Ecto neural progenitor cell (in vitro differentiated cells): ENCODE results near the gene RHEB.
"Not testable (repeated sequence)": the region's sequence is repeated elsewhere in the genome, so short reads cannot be mapped to it uniquely, and the experiment has no call there.

ENCODE experiments used
- DNase-seq: peaks from one replicate; pipeline ENCODE4 v3.0.0-alpha.2; 2018; ENCODE audit warnings: low spot score

RHEB gene

GRCh38 chr7:151519765-151520418 is at the start of gene RHEB:
Gene RHEB (minus strand): TSS chr7:151519895. CDS start chr7:151519511, 384 bp downstream.
- peak; percentile 98 for DNase-seq

- DNase-seq: no peak
These were observed 47.2 kb upstream of the RHEB start for GRCh38 chr7:151566897-151567320.

GRCh38 chr7:151565541-151565940 is 45.8 kb upstream of the RHEB start:
- no peak for DNase-seq

- DNase-seq: no peak
These were observed 40.5 kb upstream of the RHEB start for GRCh38 chr7:151560243-151560642.

GRCh38 chr7:151559557-151560183 is 40.0 kb upstream of the RHEB start:
- DNase-seq: no peak

- no peak for DNase-seq
These were observed 38.9 kb upstream of the RHEB start for GRCh38 chr7:151558575-151558974.

- no peak for DNase-seq
These were observed 36.9 kb upstream of the RHEB start for GRCh38 chr7:151556592-151556991.

GRCh38 chr7:151553356-151553755 is 33.7 kb upstream of the RHEB start:
- no peak for DNase-seq

- DNase-seq: no peak
These were observed 32.8 kb upstream of the RHEB start for GRCh38 chr7:151552352-151553028.

- DNase-seq: no peak
These were observed 32.1 kb upstream of the RHEB start for GRCh38 chr7:151551820-151552219.

- DNase-seq: no peak
These were observed 31.1 kb upstream of the RHEB start for GRCh38 chr7:151550656-151551286.

GRCh38 chr7:151549644-151550043 is 29.9 kb upstream of the RHEB start:
- DNase-seq: no peak

GRCh38 chr7:151549083-151549482 is 29.4 kb upstream of the RHEB start:
- no peak for DNase-seq

GRCh38 chr7:151544183-151544582 is 24.5 kb upstream of the RHEB start:
- DNase-seq: no peak

- DNase-seq: no peak
These were observed 23.0 kb upstream of the RHEB start for GRCh38 chr7:151542606-151543130.

- no peak for DNase-seq
These were observed 22.2 kb upstream of the RHEB start for GRCh38 chr7:151541709-151542499.

- DNase-seq: no peak
These were observed 20.5 kb upstream of the RHEB start for GRCh38 chr7:151540146-151540545.

GRCh38 chr7:151539088-151539671 is 19.5 kb upstream of the RHEB start:
- peak; percentile 74 for DNase-seq

GRCh38 chr7:151537818-151538561 is 18.3 kb upstream of the RHEB start:
- DNase-seq: no peak

GRCh38 chr7:151536178-151536577 is 16.5 kb upstream of the RHEB start:
- not testable (repeated sequence) for DNase-seq

GRCh38 chr7:151529842-151530241 is 10.1 kb upstream of the RHEB start:
- DNase-seq: no peak
